AG04450 (cell line): ENCODE results near the gene TMEM116. TPM values are rescaled to one million over a fixed set of nuclear protein-coding genes. Genes with fewer than 3 reads are reported as not detected.
"Not testable (repeated sequence)": the region's sequence is repeated elsewhere in the genome, so short reads cannot be mapped to it uniquely, and the experiment has no call there.

ENCODE experiments used
- CTCF ChIA-PET: fragments of 300-600, 350-600 bp; formaldehyde crosslinking; extraction: SDS; loops from one replicate; lab custom pipeline; 2022; ENCODE audit warnings: antibody characterized with exemption, inconsistent platforms; lab: Charles Lee
- POLR2A ChIA-PET: fragments of 350-600 bp; formaldehyde crosslinking; extraction: SDS; loops from one replicate; lab custom pipeline; 2021; ENCODE audit warnings: antibody characterized with exemption, inconsistent platforms; lab: Yijun Ruan, JAX
- DNase-seq: peaks from one replicate; pipeline ENCODE4 v3.0.0-alpha.2; 2011; ENCODE audit warnings: low read depth, low spot score
- H3K27ac ChIP-seq: one replicate; pipeline ENCODE4 v1.5.1; 2012; ENCODE audit warnings: low read depth, low read length, control low read depth
- H3K27me3 ChIP-seq: one replicate; pipeline ENCODE4 v1.6.0; 2012; ENCODE audit warnings: low read length; ENCODE audit not compliant: control insufficient read depth, insufficient read depth
- H3K4me3 ChIP-seq: 2 replicates; pipeline ENCODE4 v1.5.1; 2011; ENCODE audit warnings: mild to moderate bottlenecking, low read depth, low read length, control low read depth
- H3K9me3 ChIP-seq: 2 replicates; pipeline ENCODE4 v1.5.1; 2012; ENCODE audit warnings: low read length; ENCODE audit not compliant: control insufficient read depth, insufficient read depth
- polyA plus RNA-seq: library from polyadenylated mRNA; depleted of rRNA; stranded (reverse); fragments of >200 nt; gene quantifications from 2 replicates; pipeline ENCODE4 v1.2.3, GENCODE V29; 2011
- TF ChIP-seq, protein P1 (sequence below): IDR thresholded peaks from 2 replicates; pipeline ENCODE4 v1.5.1; 2011; ENCODE audit warnings: low read depth, low read length, control low read depth, inconsistent platforms

Gene TMEM116
- polyA plus RNA-seq, 1 experiment, result 11.1 TPM

DNA sequence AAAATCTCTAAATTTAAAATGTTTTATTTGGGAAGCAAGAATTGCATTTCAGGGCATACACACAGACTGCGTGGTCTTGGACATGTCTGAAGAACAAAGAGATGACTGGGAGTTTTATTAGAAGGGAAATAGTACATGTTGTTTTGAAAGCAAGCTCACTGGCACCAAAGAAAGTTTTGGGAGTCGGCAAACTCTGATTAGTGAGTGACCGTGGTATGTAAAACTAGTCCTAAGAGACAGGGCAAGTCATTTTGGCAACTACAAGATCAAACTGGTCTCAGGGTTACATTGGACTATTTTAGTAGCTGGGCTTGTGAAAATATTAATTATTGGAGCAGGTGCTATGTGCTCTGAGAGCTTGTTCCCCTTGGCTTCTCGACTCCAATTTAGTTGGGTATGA, 14.9 kb downstream of the TMEM116 start:
- CTCF ChIA-PET, result no interaction called here
- H3K9me3 ChIP-seq, result no peaks in the 10 kb centered on the region
- DNase-seq, result no peak

DNA sequence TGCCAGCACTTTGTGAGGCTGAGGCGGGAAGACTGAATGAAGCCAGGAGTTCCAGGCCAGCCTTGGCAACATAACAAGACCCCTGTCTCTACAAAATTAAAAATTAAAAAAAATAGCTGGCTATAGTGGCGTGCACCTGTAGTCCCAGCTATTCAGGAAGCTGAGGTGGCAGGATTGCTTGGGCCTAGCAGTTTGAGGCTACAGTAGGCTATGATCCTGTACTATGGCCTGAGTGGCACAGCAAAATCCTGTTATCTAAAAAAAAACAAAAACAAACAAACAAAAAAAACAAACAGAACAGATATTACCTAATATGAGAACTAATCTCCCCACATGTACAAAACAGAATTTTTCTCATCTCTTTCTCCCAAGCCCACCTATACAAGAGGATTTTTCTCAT, 15.7 kb downstream of the TMEM116 start:
- Histone ChIP-seq H3K9me3 (no peaks in the 10 kb centered on the region), H3K27ac (no peak overlapping the region), H3K4me3 (no peak overlapping the region), H3K27me3 (no peaks in the 10 kb centered on the region)
- POLR2A ChIA-PET, result interaction anchor here (0.7 kb wide), 1 partner anchor 15 kb away, joined by 3 read pairs; no protein-coding TSS in a partner anchor
- CTCF ChIA-PET, result no interaction called here
- no peak for DNase-seq
- TF ChIP-seq, protein P1, sequence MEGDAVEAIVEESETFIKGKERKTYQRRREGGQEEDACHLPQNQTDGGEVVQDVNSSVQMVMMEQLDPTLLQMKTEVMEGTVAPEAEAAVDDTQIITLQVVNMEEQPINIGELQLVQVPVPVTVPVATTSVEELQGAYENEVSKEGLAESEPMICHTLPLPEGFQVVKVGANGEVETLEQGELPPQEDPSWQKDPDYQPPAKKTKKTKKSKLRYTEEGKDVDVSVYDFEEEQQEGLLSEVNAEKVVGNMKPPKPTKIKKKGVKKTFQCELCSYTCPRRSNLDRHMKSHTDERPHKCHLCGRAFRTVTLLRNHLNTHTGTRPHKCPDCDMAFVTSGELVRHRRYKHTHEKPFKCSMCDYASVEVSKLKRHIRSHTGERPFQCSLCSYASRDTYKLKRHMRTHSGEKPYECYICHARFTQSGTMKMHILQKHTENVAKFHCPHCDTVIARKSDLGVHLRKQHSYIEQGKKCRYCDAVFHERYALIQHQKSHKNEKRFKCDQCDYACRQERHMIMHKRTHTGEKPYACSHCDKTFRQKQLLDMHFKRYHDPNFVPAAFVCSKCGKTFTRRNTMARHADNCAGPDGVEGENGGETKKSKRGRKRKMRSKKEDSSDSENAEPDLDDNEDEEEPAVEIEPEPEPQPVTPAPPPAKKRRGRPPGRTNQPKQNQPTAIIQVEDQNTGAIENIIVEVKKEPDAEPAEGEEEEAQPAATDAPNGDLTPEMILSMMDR, result no peak

More for the DNA sequence above, 14.9 kb downstream of the TMEM116 start:
- TF ChIP-seq, protein P1, result no peak
- no peaks in the 10 kb centered on the region for H3K27me3 ChIP-seq
- H3K4me3 ChIP-seq, result no peak overlapping the region
- no peak overlapping the region for H3K27ac ChIP-seq
- POLR2A ChIA-PET, result no interaction called here

DNA sequence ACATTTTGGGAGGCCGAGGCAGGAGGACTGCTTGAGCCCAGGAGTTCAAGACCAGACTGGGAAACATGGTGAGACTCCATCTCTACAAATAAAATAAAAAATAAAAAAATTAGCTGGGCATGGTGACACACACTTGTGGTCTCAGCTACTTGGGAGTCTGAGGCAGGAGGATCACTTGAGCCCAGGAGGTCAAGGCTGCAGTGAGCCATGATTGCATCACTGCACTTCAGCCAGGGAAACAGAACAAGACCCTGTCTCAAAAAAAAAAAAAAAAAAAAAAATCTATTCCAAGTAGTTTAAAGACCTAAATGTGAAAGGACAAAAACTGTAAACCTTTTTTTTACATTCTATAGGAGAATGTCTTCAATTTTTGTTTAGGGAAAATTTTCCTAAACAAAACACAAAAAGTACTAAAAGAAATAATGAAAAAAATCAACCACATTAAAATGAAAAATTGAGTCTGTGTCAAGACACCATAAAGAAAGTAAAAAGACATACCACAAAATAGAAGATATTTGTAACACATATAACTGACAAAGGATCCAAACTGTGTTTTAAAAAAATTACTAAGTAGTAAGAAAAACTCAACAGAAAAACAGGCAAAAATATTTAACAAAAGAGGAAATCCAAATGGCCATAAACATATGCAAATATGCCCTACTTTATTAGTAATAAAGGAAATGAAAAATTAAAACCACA, 17.0 kb downstream of the TMEM116 start:
- CTCF ChIA-PET, result no interaction called here
- POLR2A ChIA-PET, result no interaction called here

DNA sequence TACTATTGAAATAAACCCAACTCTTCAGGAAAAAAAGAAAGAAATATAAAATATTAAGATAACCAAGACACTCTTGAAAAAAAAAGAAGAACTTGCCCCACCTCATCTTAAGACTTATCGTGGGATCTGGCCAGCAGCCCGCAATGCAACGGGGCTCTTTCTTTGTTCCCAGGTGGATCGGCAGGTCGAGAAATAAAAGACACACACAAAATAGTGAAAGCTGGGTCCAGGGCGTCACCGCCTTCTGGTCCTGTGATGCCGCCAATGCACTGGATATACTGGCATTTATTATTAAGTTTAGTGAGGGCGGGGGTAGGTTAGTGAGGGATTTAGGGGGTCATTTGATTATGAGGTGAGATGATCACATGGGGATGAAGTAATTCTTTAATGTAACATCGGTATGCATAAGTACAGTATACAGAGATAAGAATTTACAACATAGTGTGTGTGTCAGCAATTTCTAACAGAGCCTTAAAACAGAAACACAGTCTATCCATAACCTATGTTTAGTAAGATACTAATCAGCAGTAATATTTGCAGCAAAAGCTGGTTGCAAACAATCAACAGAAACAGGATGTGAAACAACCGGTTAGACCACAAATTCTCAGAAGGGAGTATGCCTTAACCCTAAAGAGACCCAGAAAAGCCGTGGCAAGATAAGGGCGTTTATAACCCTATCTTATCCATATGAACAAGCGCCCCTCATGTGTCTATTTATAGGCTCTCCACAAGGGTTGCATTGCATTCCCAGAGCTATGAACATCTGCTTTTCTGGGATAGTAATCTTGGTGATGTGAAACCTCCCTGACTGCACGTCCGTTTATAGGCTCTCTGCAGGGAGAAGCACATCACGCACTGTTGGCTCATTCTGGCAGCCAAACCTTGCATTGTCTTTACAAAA, 18.5 kb downstream of the TMEM116 start:
- H3K27me3 ChIP-seq, H3K27ac ChIP-seq, H3K4me3 ChIP-seq, CTCF ChIA-PET, POLR2A ChIA-PET, DNase-seq, H3K9me3 ChIP-seq: not testable (repeated sequence)

More for the DNA sequence above, 17.0 kb downstream of the TMEM116 start:
- H3K9me3 ChIP-seq, result no peaks in the 10 kb centered on the region
- H3K27ac ChIP-seq, result no peak overlapping the region
- TF ChIP-seq, protein P1, result no peak
- no peak overlapping the region for H3K4me3 ChIP-seq
- DNase-seq, result no peak
- no peaks in the 10 kb centered on the region for H3K27me3 ChIP-seq

DNA sequence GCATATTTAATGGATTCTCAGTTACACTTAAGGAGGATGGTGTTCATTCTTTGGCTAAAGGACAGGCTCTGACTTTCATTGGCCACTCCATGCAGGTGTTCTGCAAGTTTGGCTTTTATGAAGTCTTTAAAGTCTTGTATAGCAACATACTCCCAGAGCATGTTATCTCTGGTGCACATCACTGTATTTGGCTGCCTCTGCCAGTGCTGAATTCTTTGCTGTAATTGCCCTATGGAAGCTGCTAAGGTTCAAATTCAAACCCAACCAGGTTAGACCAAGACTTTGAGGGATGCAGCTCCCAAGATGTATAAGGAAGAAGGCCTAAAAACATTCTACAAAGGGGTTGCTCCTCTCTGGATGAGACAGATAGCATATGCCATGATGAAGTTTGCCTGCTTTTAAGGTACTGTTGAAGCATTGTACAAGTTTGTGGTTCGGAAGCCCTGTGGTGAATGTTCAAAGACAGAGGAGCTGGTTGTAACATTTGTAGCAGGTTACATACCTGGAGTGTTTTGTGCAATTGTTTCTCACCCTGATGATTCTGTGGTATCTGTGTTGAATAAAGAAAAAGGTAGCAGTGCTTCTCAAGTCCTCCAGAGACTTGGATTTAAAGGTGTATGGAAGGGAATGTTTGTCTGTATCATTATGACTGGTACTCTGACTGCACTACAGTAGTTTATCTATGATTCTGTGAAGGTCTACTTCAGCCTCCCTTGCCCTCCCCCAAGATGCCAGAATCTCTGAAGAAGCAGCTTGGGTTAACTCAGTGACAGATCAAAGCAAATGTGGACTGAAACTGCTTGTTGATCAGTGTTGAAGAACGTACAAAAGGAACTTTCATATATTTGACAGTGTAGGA, 19.4 kb downstream of the TMEM116 start:
- Histone ChIP-seq H3K4me3 (no peak overlapping the region), H3K27ac (no peak overlapping the region), H3K9me3 (no peaks in the 10 kb centered on the region), H3K27me3 (no peaks in the 10 kb centered on the region)
- POLR2A ChIA-PET, result no interaction called here
- TF ChIP-seq, protein P1, result no peak
- CTCF ChIA-PET, result no interaction called here
- DNase-seq, result no peak
